HFF-Myc (cell line): ENCODE measurements around the gene TBC1D14.

Experiments
- DNase-seq: peaks from one replicate; pipeline ENCODE4 v3.0.0-alpha.2; 2011; ENCODE audit warnings: low read depth; ENCODE audit errors: extremely low read depth
- H3K4me3 ChIP-seq: replicated peaks from 2 replicates; pipeline ENCODE4 v1.5.1; 2011; ENCODE audit warnings: low read depth, mild to moderate bottlenecking, control low read depth, low read length
- CTCF ChIP-seq: IDR thresholded peaks from 2 replicates; pipeline ENCODE4 v1.5.1; 2012; ENCODE audit warnings: mild to moderate bottlenecking, low read depth, low read length, control low read depth; ENCODE audit errors: missing control alignments

The TBC1D14 gene

GRCh38 chr4:7014815-7015214, 105.2 kb downstream of the TBC1D14 start:
- no peak for TF ChIP-seq CTCF
- DNase-seq: no peak
- no peak overlapping the region for H3K4me3 ChIP-seq

- TF ChIP-seq CTCF: no peak
- DNase-seq: no peak
- no peak overlapping the region for H3K4me3 ChIP-seq
Observed at GRCh38 chr4:7015383-7016035, 105.9 kb downstream of the TBC1D14 start.

- no peak overlapping the region for H3K4me3 ChIP-seq
- no peak for DNase-seq
- TF ChIP-seq CTCF: no peak
Observed at GRCh38 chr4:7016086-7016485, 106.5 kb downstream of the TBC1D14 start.

- H3K4me3 ChIP-seq: no peak overlapping the region
- TF ChIP-seq CTCF: no peak
- no peak for DNase-seq
Observed at GRCh38 chr4:7016512-7016911, 106.9 kb downstream of the TBC1D14 start.

GRCh38 chr4:7017446-7018048, 107.9 kb downstream of the TBC1D14 start:
- TF ChIP-seq CTCF: no peak
- no peak for DNase-seq
- H3K4me3 ChIP-seq: no peak overlapping the region

- no peak for DNase-seq
- TF ChIP-seq CTCF: no peak
- no peak overlapping the region for H3K4me3 ChIP-seq
Observed at GRCh38 chr4:7018281-7018680, 108.7 kb downstream of the TBC1D14 start.
